H9 (cell line): Measurements from ENCODE around the gene KAT7. TPM values are rescaled to one million over a fixed set of nuclear protein-coding genes. Genes with fewer than 3 reads are reported as not detected.

ENCODE experiments used
- DNase-seq: peaks from one replicate; pipeline ENCODE4 v3.0.0-alpha.2; 2017
- H2AFZ ChIP-seq: one replicate; pipeline ENCODE4 v1.6.1; 2013; ENCODE audit warnings: mild to moderate bottlenecking, low read length, control low read depth, moderate library complexity
- H2AK5ac ChIP-seq: 2 replicates; pipeline ENCODE4 v1.6.1; 2013; ENCODE audit warnings: low read length, control low read depth, mixed read lengths; ENCODE audit not compliant: insufficient read length
- H2BK120ac ChIP-seq: one replicate; pipeline ENCODE4 v1.6.1; 2013; ENCODE audit warnings: low read depth, mild to moderate bottlenecking, low read length, control low read depth, inconsistent platforms; ENCODE audit not compliant: poor library complexity, severe bottlenecking
- H2BK12ac ChIP-seq: 2 replicates; pipeline ENCODE4 v1.6.1; 2013; ENCODE audit warnings: low read length, control low read depth, mixed read lengths, low read depth; ENCODE audit not compliant: insufficient read length
- H2BK15ac ChIP-seq: 2 replicates; pipeline ENCODE4 v1.6.1; 2013; ENCODE audit warnings: low read depth, low read length, control low read depth
- H2BK20ac ChIP-seq: one replicate; pipeline ENCODE4 v1.6.1; 2013; ENCODE audit warnings: low read depth, mild to moderate bottlenecking, low read length, control low read depth, inconsistent platforms; ENCODE audit not compliant: poor library complexity, severe bottlenecking
- H2BK5ac ChIP-seq: 2 replicates; pipeline ENCODE4 v1.6.1; 2013; ENCODE audit warnings: low read length, control low read depth, mixed read lengths; ENCODE audit not compliant: insufficient read length
- H3K14ac ChIP-seq: 2 replicates; pipeline ENCODE4 v1.6.1; 2013; ENCODE audit warnings: low read length, control low read depth; ENCODE audit not compliant: insufficient read depth
- H3K18ac ChIP-seq: 2 replicates; pipeline ENCODE4 v1.6.1; 2013; ENCODE audit warnings: low read depth, mild to moderate bottlenecking, mixed read lengths, low read length, control low read depth; ENCODE audit not compliant: insufficient read length
- H3K23ac ChIP-seq: 2 replicates; pipeline ENCODE4 v1.6.1; 2013; ENCODE audit warnings: low read length, control low read depth, mixed read lengths, low read depth; ENCODE audit not compliant: insufficient read length
- H3K23me2 ChIP-seq: 2 replicates; pipeline ENCODE4 v1.6.1; 2013; ENCODE audit warnings: low read depth, mild to moderate bottlenecking, mixed read lengths, low read length, control low read depth; ENCODE audit not compliant: insufficient read length, poor library complexity, severe bottlenecking
- H3K27ac ChIP-seq: 2 replicates; pipeline ENCODE4 v1.5.1; 2013; ENCODE audit warnings: low read length, control low read depth, mixed read lengths, low read depth; ENCODE audit not compliant: insufficient read length
- H3K27me3 ChIP-seq: 2 replicates; pipeline ENCODE4 v1.6.1; 2013; ENCODE audit warnings: low read length, control low read depth, inconsistent platforms; ENCODE audit not compliant: insufficient read depth
- H3K4ac ChIP-seq: 2 replicates; pipeline ENCODE4 v1.6.1; 2013; ENCODE audit warnings: low read depth, mild to moderate bottlenecking, control low read depth, inconsistent platforms, low read length, moderate library complexity
- H3K4me1 ChIP-seq: 2 replicates; pipeline ENCODE4 v1.6.1; 2013; ENCODE audit warnings: low read length, control low read depth, inconsistent platforms; ENCODE audit not compliant: insufficient read depth
- H3K4me2 ChIP-seq: 2 replicates; pipeline ENCODE4 v1.6.1; 2013; ENCODE audit warnings: low read length, control low read depth, mixed read lengths; ENCODE audit not compliant: insufficient read length, insufficient read depth
- H3K56ac ChIP-seq: 2 replicates; pipeline ENCODE4 v1.6.1; 2013; ENCODE audit warnings: low read depth, mild to moderate bottlenecking, mixed read lengths, low read length, control low read depth; ENCODE audit not compliant: insufficient read length
- H3K79me1 ChIP-seq: 2 replicates; pipeline ENCODE4 v1.6.1; 2013; ENCODE audit warnings: low read depth, mild to moderate bottlenecking, moderate library complexity, low read length, control low read depth, inconsistent platforms; ENCODE audit not compliant: insufficient read depth, poor library complexity, severe bottlenecking
- H3K79me2 ChIP-seq: 2 replicates; pipeline ENCODE4 v1.6.1; 2013; ENCODE audit warnings: low read length, control low read depth, inconsistent platforms; ENCODE audit not compliant: insufficient read depth
- H3K9ac ChIP-seq: 2 replicates; pipeline ENCODE4 v1.6.1; 2013; ENCODE audit warnings: low read length, control low read depth, mixed read lengths; ENCODE audit not compliant: insufficient read length; ENCODE audit errors: extremely low read depth
- H3K9me3 ChIP-seq: one replicate; pipeline ENCODE4 v1.6.1; 2013; ENCODE audit warnings: low read depth, low read length, inconsistent platforms; ENCODE audit not compliant: control insufficient read depth
- H3T11ph ChIP-seq: one replicate; pipeline ENCODE4 v1.6.1; 2013; ENCODE audit warnings: mild to moderate bottlenecking, low read length, control low read depth, inconsistent platforms
- H4K20me1 ChIP-seq: one replicate; pipeline ENCODE4 v1.6.1; 2013; ENCODE audit not compliant: control insufficient read depth, insufficient read length, insufficient read depth
- H4K5ac ChIP-seq: 2 replicates; pipeline ENCODE4 v1.6.1; 2013; ENCODE audit warnings: low read depth, mild to moderate bottlenecking, mixed read lengths, low read length, control low read depth; ENCODE audit not compliant: insufficient read length
- H4K8ac ChIP-seq: replicated peaks from 2 replicates; pipeline ENCODE4 v1.6.1; 2013; ENCODE audit warnings: low read length, control low read depth, mixed read lengths, low read depth; ENCODE audit not compliant: insufficient read length
- H4K91ac ChIP-seq: 2 replicates; pipeline ENCODE4 v1.6.1; 2013; ENCODE audit warnings: low read depth, mild to moderate bottlenecking, moderate library complexity, mixed read lengths, low read length, control low read depth; ENCODE audit not compliant: insufficient read length
- H3K27ac Mint-ChIP-seq, 3 experiments: 2 replicates in 2 of 3; 3 replicates in 1 of 3; pipeline ENCODE4 v1.8.0; 2020 to 2021; ENCODE audit warnings: mixed read lengths in 3 of 3, mild to moderate bottlenecking in 1 of 3, moderate library complexity in 1 of 3
- H3K27me3 Mint-ChIP-seq: 2 replicates; pipeline ENCODE4 v1.8.0; 2021; ENCODE audit warnings: low read depth, mild to moderate bottlenecking, moderate library complexity, mixed read lengths
- H3K36me3 Mint-ChIP-seq, 3 experiments: 2 replicates in 2 of 3; 3 replicates in 1 of 3; pipeline ENCODE4 v1.8.0; 2020 to 2021; ENCODE audit warnings: low read depth in 3 of 3, mixed read lengths in 3 of 3; ENCODE audit not compliant: insufficient read depth in 1 of 3
- H3K4me1 Mint-ChIP-seq, 2 experiments: 2 replicates each; pipeline ENCODE4 v1.8.0; 2020; ENCODE audit warnings: mixed read lengths in 2 of 2
- H3K4me3 Mint-ChIP-seq, 2 experiments: 2 replicates in 1 of 2; 3 replicates in 1 of 2; pipeline ENCODE4 v1.8.0; 2020 to 2021; ENCODE audit warnings: mild to moderate bottlenecking in 2 of 2, mixed read lengths in 2 of 2, moderate library complexity in 1 of 2
- H3K9me3 Mint-ChIP-seq, 2 experiments: 2 replicates in 1 of 2; 3 replicates in 1 of 2; pipeline ENCODE4 v1.8.0; 2020; ENCODE audit warnings: mild to moderate bottlenecking in 2 of 2, mixed read lengths in 2 of 2, moderate library complexity in 1 of 2
- WGBS: extraction: QIAGEN DNeasy Blood & Tissue Kit; methylation state at CpG from one replicate; pipeline ENCODE4 v1.1.7; 2013; ENCODE audit warnings: missing lambda C conversion rate, low lambda C conversion rate, mixed read lengths; ENCODE audit not compliant: insufficient read length; ENCODE audit errors: extremely low coverage; 5-methylcytosine and 5-hydroxymethylcytosine counted together
- total RNA-seq: library from RNA; stranded (reverse); gene quantifications from 2 replicates; pipeline ENCODE4 v1.2.1, GENCODE V29; 2021
- TF ChIP-seq, protein P1 (sequence below): fragments of 200-600 bp; sonication (generic); conservative IDR thresholded peaks from 3 replicates; pipeline ENCODE4 v1.8.0; 2021; ENCODE audit warnings: antibody characterized with exemption, mild to moderate bottlenecking

The KAT7 gene
- total RNA-seq, 1 experiment from 2014 or later: 93.1 TPM

DNA sequence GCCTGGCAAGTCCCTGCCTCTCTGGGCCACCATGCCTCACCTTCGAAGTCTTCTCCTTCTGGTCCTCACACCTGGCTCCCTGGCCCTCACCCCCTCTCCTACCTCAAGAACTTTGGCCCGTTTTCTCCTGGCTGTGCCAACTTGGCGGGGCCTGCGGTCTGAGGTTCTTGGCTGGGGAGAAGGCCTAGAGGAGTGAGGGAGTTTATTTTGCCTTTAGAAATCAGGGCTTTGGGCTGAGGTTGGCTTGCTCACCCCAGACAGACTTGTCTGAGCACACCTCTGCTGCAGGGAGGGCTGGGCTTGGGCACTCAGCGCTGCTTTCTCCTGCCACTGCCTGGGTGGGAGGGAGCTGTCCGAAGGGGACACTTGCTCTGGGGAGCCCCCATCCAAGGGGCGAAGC is 82.7 kb downstream of the KAT7 start:
- Mint-ChIP-seq H3K27me3 (peaks cover 6% of the 10 kb centered on the region), H3K4me3 (no peak overlapping the region), H3K36me3 (no peaks in the 10 kb centered on the region; a peak in 1 of 7 replicates), H3K27ac (peak overlapping the region in 1 of 3 experiments; percentile 52; a peak in 1 of 7 replicates), H3K9me3 (no peaks in the 10 kb centered on the region), H3K4me1 (peaks cover 37 to 54% of the 10 kb centered on the region in 2 experiments)
- no peak overlapping the region for H2AK5ac ChIP-seq
- no peak overlapping the region for H3K27ac ChIP-seq
- H3K27me3 ChIP-seq: no peaks in the 10 kb centered on the region
- H3K18ac ChIP-seq: no peak overlapping the region
- H4K91ac ChIP-seq: no peak overlapping the region
- H2BK5ac ChIP-seq: no peak overlapping the region
- H3K56ac ChIP-seq: no peak overlapping the region
- no peak overlapping the region for H3K23ac ChIP-seq
- H3K4me1 ChIP-seq: peaks cover 3% of the 10 kb centered on the region; the same call in 1 of the 2 replicates
- no peak overlapping the region for H3T11ph ChIP-seq
- no peaks in the 10 kb centered on the region for H3K79me2 ChIP-seq
- no peak overlapping the region for H4K8ac ChIP-seq
- H2BK12ac ChIP-seq: no peak overlapping the region
- no peak overlapping the region for H3K4me2 ChIP-seq
- H3K4ac ChIP-seq: no peak overlapping the region
- TF ChIP-seq, protein P1, sequence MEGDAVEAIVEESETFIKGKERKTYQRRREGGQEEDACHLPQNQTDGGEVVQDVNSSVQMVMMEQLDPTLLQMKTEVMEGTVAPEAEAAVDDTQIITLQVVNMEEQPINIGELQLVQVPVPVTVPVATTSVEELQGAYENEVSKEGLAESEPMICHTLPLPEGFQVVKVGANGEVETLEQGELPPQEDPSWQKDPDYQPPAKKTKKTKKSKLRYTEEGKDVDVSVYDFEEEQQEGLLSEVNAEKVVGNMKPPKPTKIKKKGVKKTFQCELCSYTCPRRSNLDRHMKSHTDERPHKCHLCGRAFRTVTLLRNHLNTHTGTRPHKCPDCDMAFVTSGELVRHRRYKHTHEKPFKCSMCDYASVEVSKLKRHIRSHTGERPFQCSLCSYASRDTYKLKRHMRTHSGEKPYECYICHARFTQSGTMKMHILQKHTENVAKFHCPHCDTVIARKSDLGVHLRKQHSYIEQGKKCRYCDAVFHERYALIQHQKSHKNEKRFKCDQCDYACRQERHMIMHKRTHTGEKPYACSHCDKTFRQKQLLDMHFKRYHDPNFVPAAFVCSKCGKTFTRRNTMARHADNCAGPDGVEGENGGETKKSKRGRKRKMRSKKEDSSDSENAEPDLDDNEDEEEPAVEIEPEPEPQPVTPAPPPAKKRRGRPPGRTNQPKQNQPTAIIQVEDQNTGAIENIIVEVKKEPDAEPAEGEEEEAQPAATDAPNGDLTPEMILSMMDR: no peak
- no peak overlapping the region for H2BK120ac ChIP-seq
- no CpG with 5 or more reads among the region's 7 CpGs for WGBS
- no peak for DNase-seq
- H3K14ac ChIP-seq: no peak overlapping the region
- H4K20me1 ChIP-seq: peaks cover 6% of the 10 kb centered on the region
- H3K79me1 ChIP-seq: no peaks in the 10 kb centered on the region
- H3K9ac ChIP-seq: no peak overlapping the region
- H4K5ac ChIP-seq: no peak overlapping the region
- H3K9me3 ChIP-seq: no peaks in the 10 kb centered on the region
- H2AFZ ChIP-seq: no peak overlapping the region
- H2BK20ac ChIP-seq: no peak overlapping the region
- no peaks in the 10 kb centered on the region for H3K23me2 ChIP-seq
- H2BK15ac ChIP-seq: no peak overlapping the region
